ENCODE results near the gene DPF3.

GRCh38 chr14:72636871-72637270 lies 257.0 kb downstream of the DPF3 start:
- TF ChIP-seq, protein P1, sequence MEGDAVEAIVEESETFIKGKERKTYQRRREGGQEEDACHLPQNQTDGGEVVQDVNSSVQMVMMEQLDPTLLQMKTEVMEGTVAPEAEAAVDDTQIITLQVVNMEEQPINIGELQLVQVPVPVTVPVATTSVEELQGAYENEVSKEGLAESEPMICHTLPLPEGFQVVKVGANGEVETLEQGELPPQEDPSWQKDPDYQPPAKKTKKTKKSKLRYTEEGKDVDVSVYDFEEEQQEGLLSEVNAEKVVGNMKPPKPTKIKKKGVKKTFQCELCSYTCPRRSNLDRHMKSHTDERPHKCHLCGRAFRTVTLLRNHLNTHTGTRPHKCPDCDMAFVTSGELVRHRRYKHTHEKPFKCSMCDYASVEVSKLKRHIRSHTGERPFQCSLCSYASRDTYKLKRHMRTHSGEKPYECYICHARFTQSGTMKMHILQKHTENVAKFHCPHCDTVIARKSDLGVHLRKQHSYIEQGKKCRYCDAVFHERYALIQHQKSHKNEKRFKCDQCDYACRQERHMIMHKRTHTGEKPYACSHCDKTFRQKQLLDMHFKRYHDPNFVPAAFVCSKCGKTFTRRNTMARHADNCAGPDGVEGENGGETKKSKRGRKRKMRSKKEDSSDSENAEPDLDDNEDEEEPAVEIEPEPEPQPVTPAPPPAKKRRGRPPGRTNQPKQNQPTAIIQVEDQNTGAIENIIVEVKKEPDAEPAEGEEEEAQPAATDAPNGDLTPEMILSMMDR (IDR thresholded peaks at IDR 0.05), result no peak
- TF ChIP-seq EZH2 (IDR thresholded peaks at IDR 0.05; ENCODE audit: borderline replicate concordance, insufficient read depth, low read depth, low read length, poor library complexity, severe bottlenecking), result no peak

All from B cell (primary cell).